Body of pancreas (tissue), 4 donors: ENCODE measurements around the gene MICAL2. TPM values are rescaled to one million over a fixed set of nuclear protein-coding genes. Genes with fewer than 3 reads are reported as not detected.

Source experiments
- ATAC-seq: fragments of 150-250 bp; one replicate; pipeline ENCODE4 v1.9.1; 2016
- DNase-seq, 4 donors: peaks; one replicate each; pipeline ENCODE4 v3.0.0-alpha.2; 2019
- H3K27ac ChIP-seq, 4 donors: fragments of 200-600 bp; sonication (generic); 1 replicate in 3 of 4; 2 replicates in 1 of 4; pipeline versions ENCODE4 v1.5.1 to v1.6.1; 2016 to 2019; ENCODE audit warnings: mild to moderate bottlenecking in 1 of 4, mixed read lengths in 1 of 4, moderate library complexity in 1 of 4
- H3K27me3 ChIP-seq, 2 donors: fragments of 200-600 bp; sonication (generic); one replicate each; pipeline ENCODE4 v1.6.0; 2016; ENCODE audit warnings: mild to moderate bottlenecking in 1 of 2
- H3K36me3 ChIP-seq, 2 donors: fragments of 200-600 bp; sonication (generic); replicated peaks in 1 of 2; 2 replicates each; pipeline ENCODE4 v1.5.1; 2016; ENCODE audit warnings: low read depth in 2 of 2; ENCODE audit not compliant: insufficient read depth in 1 of 2
- H3K4me1 ChIP-seq: fragments of 200-600 bp; sonication (generic); one replicate; pipeline ENCODE4 v1.6.0; 2016
- H3K4me3 ChIP-seq, 2 donors: fragments of 200-600 bp; sonication (generic); 1 replicate in 1 of 2; 2 replicates in 1 of 2; pipeline ENCODE4 v1.5.1; 2016 to 2019
- H3K9me3 ChIP-seq, 3 donors: fragments of 200-600 bp; sonication (generic); 1 replicate in 2 of 3; 2 replicates in 1 of 3; pipeline ENCODE4 v1.5.1; 2016
- POLR2A ChIP-seq, 3 donors: fragments of 450-650 bp; IDR thresholded peaks; one replicate each; pipeline ENCODE4 v1.6.1; 2016; ENCODE audit warnings: antibody characterized with exemption in 3 of 3, mild to moderate bottlenecking in 2 of 3
- WGBS, 2 donors: methylation state at CpG; one replicate each; pipeline ENCODE4 v1.1.5; 2017; 5-methylcytosine and 5-hydroxymethylcytosine counted together
- intact Hi-C: fragments of 100-400 bp; cut with DNase I; formaldehyde crosslinking; loops from one replicate; pipeline ENCODE4 v1.15.1; 2023
- total RNA-seq, 2 donors: library from RNA; depleted of rRNA; stranded (reverse); fragments of >200 nt; gene quantifications; one replicate each; pipeline ENCODE4 v1.1.0, GENCODE V29; 2016
- TF ChIP-seq, protein P1 (sequence below), 7 experiments: fragments of 450-650 bp in 4 of 7; fragments of 200-600 bp in 3 of 7; sonication (generic) in 3 of 7; IDR thresholded peaks; one replicate each; pipeline ENCODE4 v1.5.1; 2016 to 2019; ENCODE audit warnings: antibody characterized with exemption in 7 of 7

Gene MICAL2
- total RNA-seq, 2 donors from 2014 or later: 16.6 to 24.4 TPM

GRCh38 chr11:12271241-12271640 is 160.9 kb downstream of the MICAL2 start:
- Histone ChIP-seq H3K27ac (no peak overlapping the region), H3K4me1 (peaks cover 25% of the 10 kb centered on the region), H3K36me3 (no peaks in the 10 kb centered on the region), H3K9me3 (no peaks in the 10 kb centered on the region), H3K4me3 (no peak overlapping the region), H3K27me3 (no peaks in the 10 kb centered on the region)
- WGBS, 2 donors: 74 to 82% methylated on average over 2 to 4 of the region's 4 CpGs
- intact Hi-C loops: loop anchor here (10.0 kb wide), 1 partner anchor 466 kb away; no protein-coding TSS in a partner anchor
- peak in 1 of 4 donors; percentile 51 for DNase-seq
- TF ChIP-seq POLR2A (IDR thresholded peaks at IDR 0.05): no peak
- TF ChIP-seq, protein P1, sequence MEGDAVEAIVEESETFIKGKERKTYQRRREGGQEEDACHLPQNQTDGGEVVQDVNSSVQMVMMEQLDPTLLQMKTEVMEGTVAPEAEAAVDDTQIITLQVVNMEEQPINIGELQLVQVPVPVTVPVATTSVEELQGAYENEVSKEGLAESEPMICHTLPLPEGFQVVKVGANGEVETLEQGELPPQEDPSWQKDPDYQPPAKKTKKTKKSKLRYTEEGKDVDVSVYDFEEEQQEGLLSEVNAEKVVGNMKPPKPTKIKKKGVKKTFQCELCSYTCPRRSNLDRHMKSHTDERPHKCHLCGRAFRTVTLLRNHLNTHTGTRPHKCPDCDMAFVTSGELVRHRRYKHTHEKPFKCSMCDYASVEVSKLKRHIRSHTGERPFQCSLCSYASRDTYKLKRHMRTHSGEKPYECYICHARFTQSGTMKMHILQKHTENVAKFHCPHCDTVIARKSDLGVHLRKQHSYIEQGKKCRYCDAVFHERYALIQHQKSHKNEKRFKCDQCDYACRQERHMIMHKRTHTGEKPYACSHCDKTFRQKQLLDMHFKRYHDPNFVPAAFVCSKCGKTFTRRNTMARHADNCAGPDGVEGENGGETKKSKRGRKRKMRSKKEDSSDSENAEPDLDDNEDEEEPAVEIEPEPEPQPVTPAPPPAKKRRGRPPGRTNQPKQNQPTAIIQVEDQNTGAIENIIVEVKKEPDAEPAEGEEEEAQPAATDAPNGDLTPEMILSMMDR (IDR thresholded peaks at IDR 0.05): no peak
- ATAC-seq: no peak

DNA sequence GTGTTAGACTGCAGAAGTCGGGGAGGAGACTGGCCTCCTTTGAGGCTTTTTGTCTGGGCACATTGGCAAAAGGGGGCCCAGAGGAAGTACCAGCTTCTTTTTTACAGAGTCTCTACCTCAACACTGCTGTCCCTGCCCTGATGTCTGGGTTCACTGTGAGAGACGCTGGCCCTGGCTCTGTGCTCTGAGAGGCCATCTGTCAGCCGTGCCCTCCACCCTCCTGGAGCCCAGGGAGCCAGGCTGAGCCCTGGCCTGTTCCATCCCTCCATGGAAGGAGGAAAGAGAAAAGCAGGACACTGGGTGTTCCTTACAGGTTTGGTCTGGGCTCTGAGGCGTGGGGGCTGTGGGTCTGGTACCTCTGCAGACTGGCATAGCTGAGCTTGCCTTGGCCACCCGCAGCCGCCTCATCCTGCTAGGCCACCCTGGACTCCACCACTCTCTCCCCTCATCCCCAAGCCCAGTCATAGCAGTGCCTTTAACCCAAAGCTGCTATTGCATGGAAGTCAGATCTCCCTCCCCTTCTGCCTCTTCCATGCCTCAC is 161.5 kb downstream of the MICAL2 start:
- Histone ChIP-seq H3K27me3 (no peaks in the 10 kb centered on the region), H3K4me1 (peaks cover 25% of the 10 kb centered on the region), H3K9me3 (no peaks in the 10 kb centered on the region), H3K36me3 (no peaks in the 10 kb centered on the region), H3K27ac (no peak overlapping the region), H3K4me3 (no peak overlapping the region)
- no peak for ATAC-seq
- DNase-seq: no peak
- intact Hi-C loops: loop anchor here (10.0 kb wide), 1 partner anchor 467 kb away; no protein-coding TSS in a partner anchor
- 92 to 100% methylated on average over 3 to 5 of the region's 6 CpGs for WGBS, 2 donors
- TF ChIP-seq POLR2A (IDR thresholded peaks at IDR 0.05): no peak
- TF ChIP-seq, protein P1 (IDR thresholded peaks at IDR 0.05): no peak

DNA sequence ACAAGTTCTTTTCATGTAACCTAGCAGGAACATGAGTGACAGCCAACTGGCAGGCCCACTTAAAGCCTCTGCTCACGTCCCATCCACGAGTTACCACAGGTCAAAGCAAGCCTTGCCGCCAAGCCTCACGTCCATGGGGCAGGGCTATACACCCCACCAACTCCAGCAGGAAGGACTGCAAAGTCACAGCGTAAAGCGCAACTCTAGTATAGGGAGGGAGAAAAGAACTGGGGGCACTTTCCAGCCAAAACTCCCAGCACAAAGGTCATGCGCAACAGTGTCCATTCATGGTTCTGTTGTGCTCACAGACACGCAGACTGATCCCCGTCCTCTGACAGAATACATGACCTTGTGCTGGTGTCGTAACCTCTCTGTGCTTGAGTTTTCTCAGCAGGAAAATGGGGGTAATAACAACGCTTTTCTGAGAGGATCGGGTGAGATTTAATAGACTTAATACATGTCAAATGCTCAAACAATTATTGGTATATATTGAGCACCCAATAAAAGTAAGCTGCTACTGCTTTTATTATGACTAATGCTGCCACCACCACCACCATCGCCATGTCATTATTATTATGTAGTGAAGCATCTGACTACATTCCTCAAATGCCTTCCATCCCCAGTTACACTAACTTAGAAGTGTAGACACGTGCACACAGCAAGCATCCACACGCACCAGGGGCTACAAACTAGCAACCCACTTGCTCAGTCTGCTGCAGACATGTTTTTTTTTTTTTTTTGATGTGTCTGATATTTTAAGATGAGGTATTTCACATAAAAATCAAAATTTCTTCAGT is 162.6 kb downstream of the MICAL2 start:
- intact Hi-C loops: loop anchor here (10.0 kb wide), 1 partner anchor 468 kb away; no protein-coding TSS in a partner anchor
- no peak overlapping the region for H3K4me3 ChIP-seq
- WGBS, 2 donors: 94 to 95% methylated on average over 13 to 15 of the region's 15 CpGs
- H3K36me3 ChIP-seq: no peaks in the 10 kb centered on the region
- DNase-seq: peak in 1 of 4 donors; percentile 7
- ATAC-seq: no peak
- no peaks in the 10 kb centered on the region for H3K9me3 ChIP-seq
- H3K4me1 ChIP-seq: peaks cover 25% of the 10 kb centered on the region
- no peak overlapping the region for H3K27ac ChIP-seq
- TF ChIP-seq, protein P1 (IDR thresholded peaks at IDR 0.05): no peak
- no peak for TF ChIP-seq POLR2A (IDR thresholded peaks at IDR 0.05)
- no peaks in the 10 kb centered on the region for H3K27me3 ChIP-seq

GRCh38 chr11:12273618-12273995 is 163.2 kb downstream of the MICAL2 start:
- DNase-seq (peak in 1 of 4 donors; percentile 5), ATAC-seq (no peak)
- Histone ChIP-seq H3K9me3 (no peaks in the 10 kb centered on the region), H3K4me3 (no peak overlapping the region), H3K27ac (peak overlapping the region in 2 of 4 donors; percentile 10 to 56), H3K27me3 (no peaks in the 10 kb centered on the region), H3K4me1 (peaks cover 25% of the 10 kb centered on the region), H3K36me3 (no peaks in the 10 kb centered on the region)
- intact Hi-C loops: loop anchor here (10.0 kb wide), 1 partner anchor 469 kb away; no protein-coding TSS in a partner anchor
- TF ChIP-seq POLR2A (IDR thresholded peaks at IDR 0.05): no peak
- TF ChIP-seq, protein P1 (IDR thresholded peaks at IDR 0.05): no peak
- WGBS, 2 donors: 88 to 92% methylated on average over 2 of the region's 2 CpGs
